Renal cortical epithelial cell (primary cell): ENCODE data around the gene NANS. TPM values are rescaled to one million over a fixed set of nuclear protein-coding genes. Genes with fewer than 3 reads are reported as not detected.
"Not testable (repeated sequence)": the region's sequence is repeated elsewhere in the genome, so short reads cannot be mapped to it uniquely, and the experiment has no call there.

Source experiments
- DNase-seq: peaks from one replicate; pipeline ENCODE4 v3.0.0-alpha.2; 2011; ENCODE audit warnings: low read depth
- total RNA-seq: library from RNA; depleted of rRNA; stranded (reverse); fragments of >200 nt; gene quantifications from 2 replicates; pipeline ENCODE4 v1.2.3, GENCODE V29; 2014

The NANS gene
- total RNA-seq, 1 donor from 2014 or later, result 86.7 TPM

GRCh38 chr9:98100456-98100855 is 43.9 kb downstream of the NANS start:
- DNase-seq, result no peak

GRCh38 chr9:98101416-98101815 is 44.9 kb downstream of the NANS start:
- DNase-seq, result no peak

- no peak for DNase-seq
Measured at GRCh38 chr9:98101868-98102273, 45.3 kb downstream of the NANS start.

- no peak for DNase-seq
Measured at GRCh38 chr9:98104445-98104881, 47.9 kb downstream of the NANS start.

GRCh38 chr9:98105006-98105405 is 48.5 kb downstream of the NANS start:
- DNase-seq, result no peak

- DNase-seq, result no peak
Measured at GRCh38 chr9:98107926-98108325, 51.4 kb downstream of the NANS start.

GRCh38 chr9:98108531-98109031 is 52.0 kb downstream of the NANS start:
- no peak for DNase-seq

GRCh38 chr9:98109052-98109451 is 52.5 kb downstream of the NANS start:
- DNase-seq, result no peak

- DNase-seq, result not testable (repeated sequence)
Measured at GRCh38 chr9:98117097-98117496, 60.6 kb downstream of the NANS start.

GRCh38 chr9:98117984-98118639 is 61.6 kb downstream of the NANS start:
- peak; percentile 44 for DNase-seq

GRCh38 chr9:98118640-98119601 is 62.4 kb downstream of the NANS start, which contains the start of gene TRIM14:
TSS of gene TRIM14 (minus strand) at chr9:98119222. CDS start at chr9:98119188, 34 bp downstream.
- DNase-seq, result no peak

- no peak for DNase-seq
Measured at GRCh38 chr9:98120476-98120875, 63.9 kb downstream of the NANS start.

- DNase-seq, result peak; percentile 58
Measured at GRCh38 chr9:98121058-98121457, 64.5 kb downstream of the NANS start.

- not testable (repeated sequence) for DNase-seq
Measured at GRCh38 chr9:98124091-98124490, 67.6 kb downstream of the NANS start.

GRCh38 chr9:98124637-98125426 is 68.3 kb downstream of the NANS start:
- no peak for DNase-seq

GRCh38 chr9:98127226-98127625 is 70.7 kb downstream of the NANS start:
- no peak for DNase-seq

- DNase-seq, result no peak
Measured at GRCh38 chr9:98128316-98128715, 71.8 kb downstream of the NANS start.

GRCh38 chr9:98129451-98129881 is 72.9 kb downstream of the NANS start:
- DNase-seq, result no peak

- DNase-seq, result not testable (repeated sequence)
Measured at GRCh38 chr9:98130060-98130459, 73.5 kb downstream of the NANS start.

GRCh38 chr9:98130576-98131228 is 74.2 kb downstream of the NANS start:
- no peak for DNase-seq

- no peak for DNase-seq
Measured at GRCh38 chr9:98132158-98132557, 75.6 kb downstream of the NANS start.
